ENCODE data around the gene HYDIN. TPM values are rescaled to one million over a fixed set of nuclear protein-coding genes. Genes with fewer than 3 reads are reported as not detected.
A peak's percentile ranks its signal among the peaks of the same experiment; 100 is the strongest.

The HYDIN gene
- total and polyA plus RNA-seq, 2 experiments from 2014 or later = 3.1 to 7.7 TPM

GRCh38 chr16:70772493-70772892 is 458.0 kb downstream of the HYDIN start:
- H3K27me3 Mint-ChIP-seq (ENCODE audit: insufficient read depth, low read depth, poor library complexity) = peaks cover 14% of the 10 kb centered on the region
- peaks cover 4% of the 10 kb centered on the region; the same call in 1 of the 2 replicates for H3F3A ChIP-seq (replicated peaks; ENCODE audit: low read depth)
- no peaks in the 10 kb centered on the region for H3K79me2 ChIP-seq (replicated peaks; ENCODE audit: insufficient read depth)
- peaks cover 26% of the 10 kb centered on the region for H3K36me3 Mint-ChIP-seq (ENCODE audit: low read depth)
- TF ChIP-seq ETS1 (IDR thresholded peaks at IDR 0.05) (no peak), EZH2phosphoT487 (IDR thresholded peaks at IDR 0.05; ENCODE audit: unreplicated experiment) (no peak), NANOG (IDR thresholded peaks at IDR 0.05; ENCODE audit: borderline replicate concordance) (no peak), EZH2 (IDR thresholded peaks at IDR 0.05; ENCODE audit: low read depth, unreplicated experiment) (no peak), POLR2AphosphoS5 (IDR thresholded peaks at IDR 0.05; ENCODE audit: low read depth) (no peak), JUNB (IDR thresholded peaks at IDR 0.05; ENCODE audit: unreplicated experiment) (no peak), STAT1 (IDR thresholded peaks at IDR 0.05; ENCODE audit: unreplicated experiment) (no peak)
- no peaks in the 10 kb centered on the region for H3K27me3 ChIP-seq (ENCODE audit: insufficient read depth)
- H3K4me3 ChIP-seq = no peak overlapping the region
- no peak overlapping the region for H3K27ac ChIP-seq (ENCODE audit: low read depth)
- no peaks in the 10 kb centered on the region for H3K9me2 ChIP-seq (ENCODE audit: insufficient read depth)
- peaks cover 9% of the 10 kb centered on the region; the same call in 1 of the 2 replicates for H3K36me3 ChIP-seq (ENCODE audit: insufficient read depth)
- H2AFZ ChIP-seq = no peak overlapping the region
- ATAC-seq (no peak), DNase-seq (ENCODE audit: low spot score) (no peak)
- H3K4me1 Mint-ChIP-seq = no peaks in the 10 kb centered on the region
- no peaks in the 10 kb centered on the region; the same call in 1 of the 2 replicates for H3K4me1 ChIP-seq (ENCODE audit: insufficient read depth)
- peaks cover 5% of the 10 kb centered on the region; the same call in 1 of the 2 replicates for H4K20me1 ChIP-seq (replicated peaks; ENCODE audit: insufficient read depth)
- H3K4me3 Mint-ChIP-seq = no peak overlapping the region
- H3K9me3 Mint-ChIP-seq = no peaks in the 10 kb centered on the region
- H3K27ac Mint-ChIP-seq = no peak overlapping the region
- no peak overlapping the region for H3K4me2 ChIP-seq

- Histone ChIP-seq H3K36me3 (ENCODE audit: insufficient read depth) (no peaks in the 10 kb centered on the region), H3K27me3 (ENCODE audit: insufficient read depth) (no peaks in the 10 kb centered on the region), H3K4me2 (no peak overlapping the region), H3K4me3 (no peak overlapping the region), H3K9me2 (ENCODE audit: insufficient read depth) (no peaks in the 10 kb centered on the region), H3K4me1 (ENCODE audit: insufficient read depth) (no peaks in the 10 kb centered on the region; the same call in 1 of the 2 replicates), H3K27ac (ENCODE audit: low read depth) (no peak overlapping the region), H4K20me1 (replicated peaks; ENCODE audit: insufficient read depth) (peaks cover 5% of the 10 kb centered on the region; the same call in 1 of the 2 replicates), H3K79me2 (replicated peaks; ENCODE audit: insufficient read depth) (no peaks in the 10 kb centered on the region), H3F3A (replicated peaks; ENCODE audit: low read depth) (peaks cover 4% of the 10 kb centered on the region; the same call in 1 of the 2 replicates), H2AFZ (no peak overlapping the region)
- no peaks in the 10 kb centered on the region for H3K9me3 Mint-ChIP-seq
- peaks cover 21% of the 10 kb centered on the region for H3K36me3 Mint-ChIP-seq (ENCODE audit: low read depth)
- ATAC-seq (peak; percentile 96), DNase-seq (ENCODE audit: low spot score) (peak; percentile 77)
- TF ChIP-seq ZNF114 (CRISPR knock-in tag; IDR thresholded peaks at IDR 0.05) (no peak), CTCF (conservative IDR thresholded peaks at IDR 0.05; ENCODE audit: low read depth in 2 of 2) (peak; percentile 87 to 94), EZH2 (IDR thresholded peaks at IDR 0.05; ENCODE audit: low read depth, unreplicated experiment) (no peak), STAT1 (IDR thresholded peaks at IDR 0.05; ENCODE audit: unreplicated experiment) (no peak)
- peaks cover 12% of the 10 kb centered on the region for H3K27me3 Mint-ChIP-seq (ENCODE audit: insufficient read depth, low read depth, poor library complexity)
- H3K4me3 Mint-ChIP-seq = no peak overlapping the region
- no peak overlapping the region for H3K27ac Mint-ChIP-seq
- no peaks in the 10 kb centered on the region for H3K4me1 Mint-ChIP-seq
Measured at GRCh38 chr16:70770626-70771552, 459.6 kb downstream of the HYDIN start.

Data from GM23338 (cell line).